A549 treated with ZK216348 at 1 μM for 4 hours (cell line): Measurements from ENCODE around the gene MCM8. TPM values are rescaled to one million over a fixed set of nuclear protein-coding genes. Genes with fewer than 3 reads are reported as not detected.

ENCODE experiments used
- total RNA-seq: library from RNA; stranded (reverse); fragments of 200-300 nt; extraction: Qiagen RNA extraction; gene quantifications from 5 replicates; pipeline ENCODE4 v1.2.3, GENCODE V29; 2022; ENCODE audit warnings: low read depth

Gene MCM8
- total RNA-seq, result 17.5 to 26.2 TPM (median 21.8 TPM) in 5 replicates

DNA sequence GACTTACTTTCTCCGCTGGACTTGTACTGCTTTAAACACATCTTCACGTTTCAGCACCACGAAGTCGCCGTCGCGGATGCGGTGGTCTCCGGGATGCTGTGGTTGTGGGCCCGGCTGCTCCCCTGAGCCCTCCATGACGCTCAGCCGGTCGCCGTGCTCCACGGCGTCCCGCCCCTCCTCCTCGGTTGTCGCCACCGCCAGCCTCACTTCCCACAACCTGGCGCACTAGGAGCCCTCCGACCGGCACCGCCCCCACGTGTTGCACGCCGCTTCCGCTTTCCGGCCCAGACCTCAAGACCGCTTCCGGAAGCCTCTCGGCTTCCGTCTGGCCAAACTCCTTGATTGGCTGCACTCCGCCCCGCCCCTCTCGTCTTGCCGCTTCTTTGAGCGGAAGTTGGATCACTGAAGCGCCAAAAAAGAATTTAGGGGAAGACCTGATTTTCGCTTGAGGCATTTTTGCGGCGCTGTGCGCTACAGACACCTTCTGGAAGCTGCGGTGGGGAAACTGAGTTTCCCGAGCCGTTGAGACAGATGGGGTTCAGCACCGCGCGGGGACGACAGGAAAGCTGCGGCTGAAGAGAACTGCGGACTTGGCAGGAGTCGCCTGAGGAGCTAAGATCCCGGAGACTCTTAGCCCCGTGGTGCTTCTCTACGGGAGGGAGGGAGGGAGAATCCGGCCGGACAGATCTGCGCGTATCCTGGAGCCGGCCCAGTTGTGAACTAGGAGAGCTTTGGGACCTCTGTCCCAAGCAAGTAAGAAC lies at the start of gene MCM8, which contains the start of gene TRMT6:
Gene MCM8, plus strand, starts transcription at position 382 of the 761 bp plus-strand sequence. CDS start 1,364 bp downstream, outside the sequence.
Gene TRMT6, minus strand, starts transcription at position 263 of the 761 bp plus-strand sequence. Its CDS starts 128 bp downstream, at position 135.

Other genes with a start within 250 kb of the MCM8 start
- 4.7 to 9.9 TPM (median 6.4 TPM) in 5 replicates for gene SHLD1, start 200.3 kb upstream of the MCM8 start, total RNA-seq
- 2.5 to 4.8 TPM (median 3.5 TPM) in 5 replicates for gene CHGB, start 39.1 kb upstream of the MCM8 start, total RNA-seq
- gene TRMT6, start 119 bp upstream of the MCM8 start, total RNA-seq, result 43.4 to 62.4 TPM (median 46.5 TPM) in 5 replicates
- gene CRLS1, start 55.5 kb downstream of the MCM8 start, total RNA-seq, result 51.9 to 78.0 TPM (median 70.8 TPM) in 5 replicates
- 0.06 TPM in 2 of 5 replicates, not detected in the others for gene LRRN4, start 103.4 kb downstream of the MCM8 start, total RNA-seq
- gene FERMT1, start 172.4 kb downstream of the MCM8 start, total RNA-seq, result 14.4 to 16.7 TPM (median 15.2 TPM) in 5 replicates